GM19397 (cell line): Measurements from ENCODE around the gene NEUROD1.

Experiments used
- ATAC-seq: cut with Tn5 transposase; IDR thresholded peaks from one replicate; pipeline ENCODE4 v1.9.1; 2021; ENCODE audit warnings: mild to moderate bottlenecking, moderate library complexity; ENCODE audit not compliant: unreplicated experiment

Gene NEUROD1

DNA sequence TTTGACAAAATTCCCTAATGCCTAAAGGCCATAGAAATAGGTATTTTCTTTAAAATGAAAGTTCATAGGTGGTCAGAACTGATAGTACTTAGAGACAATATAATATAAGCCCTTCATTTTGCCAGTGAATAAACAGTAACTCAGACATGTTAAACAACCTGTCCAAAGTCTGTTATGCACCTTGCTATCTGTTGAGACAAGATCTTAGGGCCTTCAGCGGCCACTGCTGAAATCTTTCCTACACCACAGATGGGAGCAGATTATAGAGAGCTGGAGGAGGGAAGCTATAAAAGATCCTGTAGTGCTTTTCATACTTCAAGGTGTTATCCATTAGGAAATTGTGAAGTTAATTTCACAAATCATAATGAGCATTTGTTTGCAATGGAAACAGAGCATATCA is 37.2 kb downstream of the NEUROD1 start:
- ATAC-seq: no peak

DNA sequence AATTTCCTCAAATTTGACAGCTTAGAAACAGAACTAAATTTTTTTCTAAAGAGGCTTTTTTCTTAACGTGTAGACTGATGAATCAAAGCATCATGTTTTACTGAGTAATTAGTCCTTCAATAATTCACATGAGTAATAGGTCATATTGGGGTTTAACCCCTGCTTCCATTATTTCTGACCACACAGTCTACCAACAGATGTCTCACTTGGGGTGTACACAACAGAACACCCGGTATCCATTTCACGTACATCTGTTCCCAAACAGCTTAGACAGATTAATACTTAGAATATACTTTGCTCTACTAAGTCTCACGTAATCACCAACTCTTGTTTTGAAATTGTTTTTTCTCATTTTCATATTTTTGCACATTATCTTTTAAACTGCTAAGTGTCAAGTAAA is 38.2 kb downstream of the NEUROD1 start:
- ATAC-seq: no peak

DNA sequence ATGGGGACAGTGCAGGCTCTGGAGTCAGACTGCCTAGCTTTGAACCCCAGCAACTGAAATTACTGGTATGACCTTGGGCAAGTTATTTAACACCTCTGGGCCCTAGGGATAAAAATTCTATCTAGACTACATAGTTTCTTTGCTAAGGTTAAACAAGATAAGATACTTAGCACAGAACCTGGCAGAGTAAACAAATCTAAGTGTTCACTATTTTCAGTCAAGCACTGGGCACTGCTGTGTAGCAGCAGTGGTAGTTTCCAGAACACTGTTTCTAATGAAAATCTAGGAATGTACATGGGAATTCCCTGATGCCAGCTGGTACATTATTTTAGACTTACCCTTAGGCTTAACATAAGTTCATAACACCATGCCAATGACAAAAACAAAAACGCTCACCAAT is 40.6 kb downstream of the NEUROD1 start:
- no peak for ATAC-seq

- peak; percentile 69 for ATAC-seq
These were observed 47.5 kb downstream of the NEUROD1 start for GRCh38 chr2:181632733-181633401.

GRCh38 chr2:181628590-181629585 is 51.4 kb downstream of the NEUROD1 start:
- no peak for ATAC-seq

GRCh38 chr2:181627545-181627944 is 52.8 kb downstream of the NEUROD1 start:
- ATAC-seq: no peak

GRCh38 chr2:181626671-181627070 is 53.6 kb downstream of the NEUROD1 start:
- ATAC-seq: no peak
